NCI-H82 (cell line): ENCODE results near the gene FAM118B.
"Not testable (repeated sequence)": the region's sequence is repeated elsewhere in the genome, so short reads cannot be mapped to it uniquely, and the experiment has no call there.

Experiments
- DNase-seq: peaks from one replicate; lab custom pipeline; 2025; lab: John Stamatoyannopoulos, UW

FAM118B gene

DNA sequence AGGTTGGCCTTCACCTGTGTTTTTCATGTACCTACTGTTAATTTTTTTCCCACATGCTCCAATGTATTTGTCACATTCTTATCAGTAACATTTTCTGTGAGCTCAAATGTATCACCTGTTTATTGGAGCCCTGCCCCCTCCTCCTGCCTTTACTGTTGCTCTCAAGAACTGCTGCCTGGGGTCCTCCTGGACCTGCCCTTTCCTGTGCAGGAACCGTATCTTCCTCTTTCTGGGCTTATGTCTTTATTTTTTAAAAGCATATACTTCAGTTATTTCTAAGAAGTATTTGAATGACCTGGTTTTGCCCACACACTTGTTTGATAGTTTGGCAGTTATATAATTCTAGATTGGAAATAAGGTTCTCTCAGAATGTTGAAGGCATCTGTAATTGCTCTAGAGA lies 5.9 kb downstream of the FAM118B start:
- no peak for DNase-seq

DNA sequence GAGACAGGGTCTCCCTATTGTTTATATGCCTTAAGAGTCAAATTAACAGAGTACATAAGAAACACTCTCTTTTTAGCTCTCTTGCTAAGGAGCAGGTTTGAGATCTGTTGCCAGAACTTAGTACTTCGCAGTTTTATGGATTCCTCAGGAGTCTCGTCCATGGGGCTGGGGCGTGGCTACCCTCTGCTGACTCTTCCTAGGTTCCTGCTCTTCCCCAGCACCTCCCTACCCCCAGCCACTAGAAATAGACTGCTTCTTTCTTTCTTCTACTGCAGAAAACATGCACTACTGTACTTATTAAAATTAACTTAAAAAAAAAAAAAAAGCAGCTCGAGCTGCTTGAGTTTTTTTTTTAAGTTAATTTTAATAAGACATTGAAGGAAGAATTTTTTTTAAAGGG lies 8.0 kb downstream of the FAM118B start:
- DNase-seq = no peak

DNA sequence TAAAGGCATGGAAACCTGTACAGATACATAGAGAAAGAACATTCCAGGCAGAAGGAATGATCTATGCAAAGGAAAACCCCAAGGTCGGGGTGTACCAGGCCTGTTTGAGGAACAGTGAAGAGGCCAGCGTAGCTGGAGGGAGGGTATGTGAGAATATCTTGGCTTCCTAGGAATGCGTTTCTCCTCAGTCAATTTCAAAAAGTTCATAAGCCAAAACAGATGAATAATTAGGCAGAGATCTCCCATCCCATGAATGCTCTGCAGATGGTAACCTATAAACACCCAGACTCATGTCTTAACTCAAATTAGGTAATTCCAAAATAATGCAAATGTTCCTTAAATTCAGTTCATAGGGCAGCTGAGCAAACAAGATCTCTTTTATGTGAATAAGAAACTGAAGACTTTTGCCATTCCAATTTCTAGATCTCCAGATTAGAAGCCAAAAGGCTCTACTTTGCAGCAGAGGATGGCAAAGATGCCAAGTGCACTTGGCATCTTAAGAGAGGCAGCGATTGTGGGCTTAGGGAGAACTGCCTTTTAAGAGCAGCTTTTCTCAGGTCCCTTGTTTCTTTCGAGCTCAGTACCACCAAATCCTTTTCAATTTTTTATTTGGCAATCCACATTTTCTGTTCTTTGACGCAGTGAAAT lies 13.2 kb downstream of the FAM118B start:
- DNase-seq = no peak

DNA sequence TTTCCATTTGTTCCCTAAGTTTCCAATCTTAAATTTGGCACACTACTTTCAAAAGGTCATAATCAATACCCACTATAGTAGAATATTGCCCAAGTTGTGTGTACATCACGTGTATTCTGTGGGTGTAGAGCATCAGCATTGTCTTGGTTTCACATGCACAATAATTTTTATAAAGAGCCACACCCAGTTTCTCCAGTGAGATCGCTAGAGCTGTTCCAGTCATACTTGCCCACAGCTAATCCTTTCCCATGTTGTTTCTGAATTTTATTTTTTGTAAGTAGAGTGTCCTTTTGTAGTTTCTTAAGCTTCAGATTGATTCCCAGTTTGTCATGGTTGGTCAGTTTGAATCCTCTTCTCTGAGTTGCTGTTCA lies 13.7 kb downstream of the FAM118B start:
- no peak for DNase-seq

DNA sequence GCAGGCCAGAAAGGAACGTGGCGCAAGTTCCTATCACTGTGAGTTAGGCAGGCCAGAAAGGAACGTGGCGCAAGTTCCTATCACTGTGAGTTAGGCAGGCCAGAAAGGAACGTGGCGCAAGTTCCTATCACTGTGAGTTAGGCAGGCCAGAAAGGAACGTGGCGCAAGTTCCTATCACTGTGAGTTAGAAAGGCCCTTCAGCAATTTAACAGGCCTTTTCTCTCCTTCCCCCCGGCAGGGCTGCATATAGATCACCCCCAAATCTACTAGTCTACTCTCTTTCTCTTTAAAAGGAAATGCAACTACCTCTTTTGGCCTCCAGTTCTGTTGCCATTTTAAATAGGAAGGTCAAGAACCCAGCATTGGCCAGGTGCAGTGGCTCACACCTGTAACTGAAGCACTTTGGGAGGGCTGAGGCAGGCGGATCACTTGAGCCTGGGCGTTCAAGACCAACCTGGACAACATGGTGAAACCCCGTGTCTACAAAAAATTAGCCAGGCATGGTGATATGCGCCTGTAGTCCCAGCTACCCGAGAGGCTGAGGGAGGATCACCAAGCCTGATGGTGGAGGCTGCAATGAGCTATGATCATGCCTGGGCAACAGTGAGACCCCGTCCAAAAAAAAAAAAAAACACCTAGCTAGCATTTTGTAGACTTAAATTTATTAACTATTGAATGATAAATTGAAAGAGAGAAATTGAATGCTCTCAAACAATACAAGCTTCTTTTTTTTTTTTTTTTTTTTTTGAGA lies 14.9 kb downstream of the FAM118B start:
- no peak for DNase-seq

DNA sequence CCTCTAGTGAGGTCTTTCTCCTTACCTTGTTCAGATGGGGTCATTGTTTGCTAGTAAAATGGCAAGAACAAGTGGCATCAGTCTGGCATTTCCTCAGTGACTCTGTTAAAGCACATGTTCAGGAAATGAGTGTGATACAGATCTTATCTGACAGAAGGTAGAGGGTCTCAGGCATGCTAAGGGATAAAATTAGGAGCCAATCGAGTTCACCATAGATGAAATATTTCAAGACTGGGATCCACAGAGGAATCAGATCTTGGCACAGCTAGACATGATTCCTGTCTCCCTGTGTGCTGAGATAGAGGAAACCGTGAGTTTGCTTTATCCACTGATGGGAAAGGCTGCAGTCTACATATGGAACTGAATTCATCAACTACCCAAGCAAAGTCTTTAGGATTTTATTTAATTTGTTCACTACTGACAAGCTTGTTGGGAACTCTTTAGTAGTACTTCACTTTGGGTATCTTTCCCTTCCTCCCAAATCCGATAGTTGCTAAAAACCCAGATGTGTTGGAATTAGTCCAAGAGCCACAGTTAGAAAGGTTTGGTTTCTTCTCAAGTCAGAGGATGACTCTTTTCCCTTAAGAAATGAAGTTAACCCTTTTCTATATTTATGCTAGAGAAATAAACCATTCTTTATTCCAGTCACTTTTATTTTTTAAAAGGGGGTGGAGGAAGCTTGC lies 18.4 kb downstream of the FAM118B start:
- no peak for DNase-seq

- DNase-seq = peak; percentile 64
Measured at GRCh38 chr11:126231725-126232459, 20.3 kb downstream of the FAM118B start.

- no peak for DNase-seq
Measured at GRCh38 chr11:126232683-126233082, 21.1 kb downstream of the FAM118B start.

DNA sequence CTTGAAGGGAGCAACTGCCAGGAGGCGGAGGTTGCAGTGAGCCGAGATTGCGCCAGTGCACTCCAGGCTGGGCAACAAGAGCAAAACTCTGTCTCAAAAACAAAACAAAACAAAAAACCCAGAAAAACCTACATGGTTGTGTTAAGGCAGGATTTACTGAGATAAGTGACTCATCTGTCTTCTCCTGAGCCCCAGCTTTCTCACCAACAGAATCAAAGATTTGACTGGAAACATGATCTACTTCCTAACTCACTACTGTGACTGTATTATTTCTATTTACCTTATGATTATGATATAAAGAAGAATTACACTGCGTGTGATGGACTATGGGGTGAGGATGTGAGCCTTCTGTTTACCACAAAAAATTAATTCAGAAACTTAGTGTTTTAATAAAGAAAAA lies 21.8 kb downstream of the FAM118B start:
- DNase-seq = no peak

DNA sequence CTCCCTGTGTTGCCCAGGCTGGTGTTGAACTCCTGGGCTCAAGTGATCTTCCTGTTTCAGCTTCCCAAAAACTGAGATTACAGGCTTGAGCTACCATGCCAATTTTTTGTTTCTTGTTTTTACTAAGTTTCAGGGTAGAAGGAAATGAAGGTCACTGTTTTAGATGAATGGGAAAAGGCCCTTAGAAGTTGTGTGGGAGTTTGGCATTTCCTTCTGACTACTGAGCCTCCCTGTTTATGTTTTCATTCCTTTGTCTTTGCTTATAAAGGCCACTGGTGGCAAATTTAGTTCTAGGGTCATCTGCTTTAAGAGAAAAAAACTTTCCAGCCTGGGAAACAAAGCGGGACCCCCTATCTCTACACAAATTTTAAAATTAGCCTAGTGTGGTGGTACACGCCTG lies 35.1 kb downstream of the FAM118B start:
- DNase-seq = no peak

DNA sequence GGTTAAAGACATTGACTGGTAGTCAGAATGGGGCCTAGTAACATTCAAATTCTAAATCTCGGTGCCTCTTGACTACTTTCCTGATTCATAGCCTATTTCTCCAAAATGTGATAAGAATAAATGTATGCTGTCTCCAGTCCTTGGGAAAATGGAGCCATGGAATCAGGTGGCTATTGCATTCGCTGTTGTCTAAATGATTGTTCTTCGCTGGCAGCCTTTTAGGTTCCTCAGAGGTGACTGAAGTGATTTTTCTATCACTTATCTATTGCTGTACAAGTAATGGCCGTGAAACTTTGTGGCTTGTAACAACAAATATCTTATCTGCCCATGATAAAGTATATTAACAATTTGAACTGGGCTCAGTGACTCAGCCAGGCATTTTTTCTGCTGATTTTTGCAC lies 41.7 kb downstream of the FAM118B start:
- DNase-seq = no peak

DNA sequence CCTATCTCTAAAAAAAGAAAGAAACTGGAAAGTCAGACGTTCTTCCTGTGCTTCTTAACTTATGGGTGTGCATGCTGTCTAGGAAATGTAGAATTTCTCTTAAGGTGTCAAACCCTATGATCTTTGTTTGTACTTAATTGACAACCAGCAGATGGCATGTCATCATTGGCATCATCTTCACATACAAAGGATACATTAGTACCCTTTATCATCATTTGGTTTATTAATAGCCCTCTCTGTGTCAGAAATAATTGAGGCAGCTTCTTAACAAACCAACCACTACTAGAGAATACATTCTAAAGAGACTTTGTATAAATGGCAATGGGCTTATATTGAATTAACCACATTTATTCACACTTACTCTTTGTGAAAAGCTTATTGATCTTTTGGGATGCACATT lies 43.2 kb downstream of the FAM118B start:
- DNase-seq = no peak

- DNase-seq = not testable (repeated sequence)
Measured at GRCh38 chr11:126255507-126255906, 43.9 kb downstream of the FAM118B start.

DNA sequence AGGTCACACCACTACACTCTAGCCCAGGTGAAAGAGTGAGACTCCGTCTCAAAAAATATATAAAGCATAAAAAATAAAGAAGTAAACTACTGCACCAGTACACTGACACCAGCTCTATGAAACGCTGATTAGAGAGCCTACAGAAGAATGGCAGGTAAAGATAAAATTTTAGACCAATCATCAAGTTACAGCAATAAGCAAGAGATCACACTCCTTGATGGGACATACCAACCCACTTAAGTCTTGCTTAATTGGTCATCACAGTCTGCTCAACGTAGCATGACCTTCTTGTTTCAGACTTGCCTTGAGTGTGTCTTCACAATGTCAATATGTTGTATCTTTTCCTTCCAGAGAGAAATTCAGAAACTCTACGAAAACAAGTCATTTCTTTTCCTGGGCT lies 44.6 kb downstream of the FAM118B start:
- no peak for DNase-seq

GRCh38 chr11:126257144-126257543 lies 45.6 kb downstream of the FAM118B start:
- no peak for DNase-seq

- no peak for DNase-seq
Measured at GRCh38 chr11:126257764-126258163, 46.2 kb downstream of the FAM118B start.

DNA sequence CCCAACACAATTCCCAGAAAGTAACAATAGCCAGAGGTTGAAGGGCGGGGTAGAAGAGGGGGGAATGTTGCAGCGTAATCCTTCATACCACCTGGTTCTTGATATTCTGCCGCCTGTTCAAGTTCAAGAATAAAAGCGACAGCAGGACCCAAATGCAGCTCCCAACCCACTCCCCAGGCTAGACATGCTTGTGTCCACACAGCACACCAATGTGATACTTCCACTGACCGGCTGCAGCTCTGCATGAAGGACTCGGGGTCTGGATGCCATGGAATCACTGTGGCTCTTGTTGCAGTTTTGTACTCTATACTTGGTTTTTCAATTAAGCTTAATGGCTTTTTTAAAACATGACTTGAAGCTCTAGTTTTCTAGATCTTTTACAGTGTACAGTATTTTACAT lies 50.6 kb downstream of the FAM118B start:
- no peak for DNase-seq

- DNase-seq = no peak
Measured at GRCh38 chr11:126263489-126263888, 51.9 kb downstream of the FAM118B start.

DNA sequence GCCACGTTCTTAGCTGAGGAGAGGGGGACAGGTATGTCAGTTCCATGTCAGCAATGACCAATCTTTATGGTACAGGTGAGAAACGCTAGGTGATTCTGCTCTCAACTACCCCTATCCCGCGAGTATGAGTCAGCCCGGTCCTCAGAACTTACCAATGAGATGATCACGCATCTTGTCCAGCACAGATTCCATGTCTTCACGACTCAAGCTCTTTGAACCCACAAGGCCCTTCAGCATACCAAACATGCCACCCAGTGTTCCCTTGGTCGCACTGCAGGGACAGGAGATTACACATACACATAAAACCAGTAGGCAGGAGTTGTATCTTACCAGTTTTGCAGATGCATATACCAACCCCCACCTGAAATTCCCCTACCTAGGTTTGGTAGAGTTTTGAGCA lies 54.2 kb downstream of the FAM118B start:
- DNase-seq = no peak

DNA sequence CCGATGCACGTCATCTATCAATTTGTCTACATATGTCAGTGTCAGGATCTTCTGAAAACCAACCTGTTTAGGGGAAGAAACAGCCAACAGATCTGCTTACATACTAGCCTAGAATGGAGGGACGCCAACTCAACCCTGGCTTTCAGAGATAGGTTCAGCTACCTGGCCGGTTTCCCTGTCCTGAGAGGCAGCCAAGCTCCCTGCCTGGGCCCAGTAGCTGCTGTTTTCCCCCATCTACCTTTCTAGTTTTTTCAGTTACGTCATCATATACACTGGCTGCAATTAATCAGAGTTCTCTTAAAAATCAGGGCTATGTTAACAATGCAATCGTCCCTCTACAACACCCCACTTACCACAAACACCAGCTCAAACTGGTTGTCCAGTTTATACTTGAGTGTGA lies 56.1 kb downstream of the FAM118B start:
- no peak for DNase-seq

GRCh38 chr11:126268361-126268707 lies 56.8 kb downstream of the FAM118B start:
- no peak for DNase-seq

GRCh38 chr11:126268708-126269579 lies 57.4 kb downstream of the FAM118B start, which contains the start of the genes FOXRED1 and SRPRA:
Gene FOXRED1, plus strand, starts transcription at chr11:126269154. Its CDS starts 53 bp downstream, at chr11:126269207.
Gene SRPRA, minus strand, starts transcription at chr11:126268895. Its CDS starts 91 bp downstream, at chr11:126268804.
- DNase-seq = peak; percentile 99
